Pons (tissue), 1 donor: ENCODE data around the gene OR6C76.
A peak's percentile ranks its signal among the peaks of the same experiment; 100 is the strongest.
"Not testable (repeated sequence)": the region's sequence is repeated elsewhere in the genome, so short reads cannot be mapped to it uniquely, and the experiment has no call there.

ENCODE experiments used
- DNase-seq: peaks from one replicate; pipeline ENCODE4 v3.0.0-alpha.2; 2016; ENCODE audit warnings: low spot score

The OR6C76 gene

GRCh38 chr12:55425954-55426353, at the start of gene OR6C76:
Gene OR6C76 (plus strand): TSS chr12:55426254. CDS start chr12:55426254, 0 bp downstream.
- no peak for DNase-seq

DNA sequence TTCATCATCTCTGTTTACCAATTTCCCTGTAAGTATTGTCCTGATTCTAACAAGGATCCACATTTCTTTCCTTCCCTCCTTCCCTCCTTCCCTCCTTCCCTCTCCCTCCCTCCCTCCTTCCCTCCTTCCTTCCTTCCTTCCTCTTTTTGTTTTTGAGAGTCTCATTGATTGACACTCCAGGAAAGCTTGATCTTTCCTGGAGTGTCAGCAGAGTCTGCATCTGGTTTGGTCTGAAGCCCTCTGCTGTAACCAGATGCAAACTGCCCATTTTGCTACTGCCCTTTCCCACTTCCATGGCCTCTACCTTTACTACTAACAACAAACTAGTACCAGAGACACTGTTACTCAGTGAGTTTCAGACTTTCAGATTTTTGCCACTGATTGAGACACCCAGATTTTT, 40.2 kb upstream of the OR6C76 start:
- no peak for DNase-seq

DNA sequence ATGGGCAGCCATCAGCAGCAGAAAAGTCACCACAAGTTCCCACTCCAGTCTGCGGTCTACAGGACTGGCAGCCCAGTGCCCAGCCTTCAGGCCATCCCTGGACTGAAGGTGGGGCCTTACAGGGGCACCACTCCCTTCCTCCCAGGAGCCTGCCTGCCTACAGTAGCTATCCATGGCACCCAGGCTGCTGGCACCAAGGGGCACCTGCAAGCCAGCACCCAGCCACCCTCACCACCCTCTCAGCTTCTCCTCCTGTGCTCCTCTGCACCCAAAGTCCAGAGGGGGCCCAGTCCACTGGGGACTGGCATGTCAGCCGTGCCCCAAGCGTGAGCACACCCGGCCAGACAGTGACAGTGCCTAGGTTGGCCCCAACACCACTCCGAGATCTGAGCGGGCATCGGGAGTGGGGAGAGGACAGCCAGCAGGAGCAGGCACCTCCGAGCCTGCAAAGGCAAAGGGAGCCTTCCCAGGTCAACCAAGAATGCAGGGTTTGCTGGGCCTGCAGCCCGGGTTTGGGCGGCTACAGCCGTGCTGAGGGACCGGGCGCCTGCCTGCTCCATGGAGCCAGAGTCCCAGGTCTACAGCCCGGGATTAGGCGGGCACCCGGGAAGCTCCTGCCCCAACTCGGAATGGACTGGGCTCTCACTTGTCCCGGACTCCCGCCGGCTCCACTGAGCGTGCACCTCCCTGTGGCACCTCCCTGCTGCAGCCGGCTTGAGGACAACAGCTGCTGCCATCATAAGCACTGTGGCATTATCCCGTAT, 33.8 kb upstream of the OR6C76 start:
- no peak for DNase-seq

DNA sequence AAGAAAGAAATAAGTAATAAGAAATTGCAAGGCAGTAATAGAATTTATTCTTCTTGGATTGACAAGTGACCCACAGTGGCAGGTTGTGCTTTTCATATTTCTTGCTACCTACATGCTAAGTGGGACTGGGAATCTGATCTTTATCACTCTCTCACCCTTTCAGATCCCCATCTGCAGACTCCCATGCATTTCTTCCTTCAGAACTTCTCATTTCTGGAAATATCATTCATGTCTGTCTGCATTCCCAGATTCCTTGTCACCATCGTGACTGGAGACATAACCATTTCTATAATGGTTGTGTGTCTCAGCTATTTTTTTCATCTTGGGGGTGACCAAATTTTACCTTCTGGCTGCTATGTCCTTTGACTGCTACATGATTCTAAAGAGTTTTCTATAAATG, 29.7 kb upstream of the OR6C76 start:
- no peak for DNase-seq

- no peak for DNase-seq
These were observed 25.8 kb upstream of the OR6C76 start, which contains the start of gene OR6C65 for GRCh38 chr12:55400229-55400628. Gene OR6C65 (plus strand): TSS chr12:55400529. CDS start chr12:55400529, 0 bp downstream.

- DNase-seq: no peak
These were observed 18.2 kb upstream of the OR6C76 start for GRCh38 chr12:55407866-55408265.

- DNase-seq: not testable (repeated sequence)
These were observed 16.9 kb upstream of the OR6C76 start for GRCh38 chr12:55409133-55409532.

DNA sequence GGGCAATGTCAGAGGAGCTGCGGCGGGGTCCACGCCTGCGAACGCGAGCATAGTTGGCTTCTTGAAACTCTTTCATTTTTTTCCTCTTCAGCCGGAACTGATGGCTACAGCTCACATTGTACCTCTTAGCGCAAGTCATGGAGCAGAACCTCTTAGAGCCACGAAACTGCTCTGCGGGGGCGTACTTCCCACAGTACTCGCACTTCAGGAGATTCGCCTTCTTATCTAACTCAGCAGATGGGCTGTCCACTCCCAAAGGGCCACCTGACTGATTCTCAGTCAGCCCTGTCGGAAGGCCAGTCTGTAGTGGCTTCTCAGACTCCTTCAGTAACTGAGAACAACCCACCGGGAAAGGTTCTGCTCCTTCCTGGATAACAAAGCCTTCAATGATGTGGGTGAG, 13.9 kb upstream of the OR6C76 start:
- DNase-seq: not testable (repeated sequence)

- not testable (repeated sequence) for DNase-seq
These were observed 12.3 kb upstream of the OR6C76 start for GRCh38 chr12:55413498-55414388.

DNA sequence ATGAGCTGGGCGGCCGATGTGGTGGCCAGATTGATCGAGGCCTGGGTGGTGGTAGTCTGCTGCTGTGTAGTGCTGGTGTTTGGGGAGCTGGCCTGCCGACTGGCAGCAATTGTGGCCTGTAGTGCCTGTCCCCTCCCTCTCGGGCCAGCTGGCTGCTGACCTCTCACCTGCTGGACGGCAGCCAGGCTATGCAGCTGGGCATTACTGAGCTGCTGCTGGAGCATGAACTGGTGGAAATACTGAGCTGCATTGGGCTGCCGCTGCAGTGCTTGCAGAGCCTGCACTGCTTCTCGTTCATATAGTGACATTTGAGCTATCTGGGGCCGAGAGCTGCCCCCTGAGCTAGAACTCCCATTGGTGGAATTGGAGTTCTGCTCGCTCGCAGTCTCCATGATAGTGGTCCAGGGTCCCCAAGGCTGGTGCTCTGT, 11.6 kb upstream of the OR6C76 start:
- DNase-seq: not testable (repeated sequence)

DNA sequence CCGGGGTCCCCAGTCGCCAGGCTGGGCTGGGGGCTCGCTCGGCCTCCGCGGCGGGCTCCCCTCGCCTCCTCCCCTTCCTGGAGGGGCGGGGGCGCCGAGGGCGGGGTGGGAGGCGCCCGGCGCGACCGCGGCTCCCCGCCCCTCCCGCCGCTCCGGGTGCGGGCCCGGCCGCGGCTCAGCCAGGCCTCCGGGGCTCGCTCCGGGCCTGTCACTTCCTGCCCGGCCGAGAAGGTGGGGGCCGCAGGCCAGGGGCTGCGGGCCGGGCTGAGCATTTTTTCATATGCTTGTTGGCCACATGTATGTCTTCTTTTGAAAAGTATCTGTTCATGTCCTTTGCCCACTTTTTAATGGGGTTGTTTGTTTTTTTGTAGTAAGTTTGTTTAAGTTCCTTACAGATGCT, 11.2 kb upstream of the OR6C76 start:
- DNase-seq: not testable (repeated sequence)

GRCh38 chr12:55416961-55417360, 9.1 kb upstream of the OR6C76 start:
- no peak for DNase-seq

DNA sequence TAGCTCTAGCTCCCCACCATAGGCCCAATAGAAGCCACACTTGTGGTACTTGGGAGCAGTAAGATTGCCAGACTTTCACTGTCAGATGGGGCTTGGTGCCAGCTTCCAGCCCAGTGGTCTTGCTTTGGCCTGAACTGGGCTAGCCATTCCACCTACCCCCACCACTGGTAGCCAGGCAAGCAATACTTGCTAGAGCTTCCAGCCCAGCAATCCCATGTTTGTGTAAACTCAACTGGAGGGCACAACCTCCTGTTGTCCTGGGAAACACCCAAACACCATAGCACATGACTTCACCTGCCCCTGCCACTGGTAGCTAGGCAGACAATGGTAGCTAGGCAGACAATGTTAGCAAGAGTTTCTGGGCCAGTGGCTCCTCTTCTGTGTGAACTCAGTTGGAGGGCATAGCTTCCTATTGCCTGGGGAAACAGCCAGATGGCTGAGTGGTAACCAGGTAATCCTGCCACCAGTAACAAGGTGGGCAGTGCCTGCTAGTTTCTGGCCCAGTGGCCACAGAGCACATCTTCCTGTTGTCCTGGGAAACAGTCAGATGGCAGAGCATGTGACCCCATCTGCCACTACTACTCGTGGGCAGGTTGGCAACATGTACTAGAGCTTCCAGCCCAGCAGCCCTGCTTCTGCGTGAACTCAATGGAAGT, 5.6 kb upstream of the OR6C76 start:
- DNase-seq: no peak

DNA sequence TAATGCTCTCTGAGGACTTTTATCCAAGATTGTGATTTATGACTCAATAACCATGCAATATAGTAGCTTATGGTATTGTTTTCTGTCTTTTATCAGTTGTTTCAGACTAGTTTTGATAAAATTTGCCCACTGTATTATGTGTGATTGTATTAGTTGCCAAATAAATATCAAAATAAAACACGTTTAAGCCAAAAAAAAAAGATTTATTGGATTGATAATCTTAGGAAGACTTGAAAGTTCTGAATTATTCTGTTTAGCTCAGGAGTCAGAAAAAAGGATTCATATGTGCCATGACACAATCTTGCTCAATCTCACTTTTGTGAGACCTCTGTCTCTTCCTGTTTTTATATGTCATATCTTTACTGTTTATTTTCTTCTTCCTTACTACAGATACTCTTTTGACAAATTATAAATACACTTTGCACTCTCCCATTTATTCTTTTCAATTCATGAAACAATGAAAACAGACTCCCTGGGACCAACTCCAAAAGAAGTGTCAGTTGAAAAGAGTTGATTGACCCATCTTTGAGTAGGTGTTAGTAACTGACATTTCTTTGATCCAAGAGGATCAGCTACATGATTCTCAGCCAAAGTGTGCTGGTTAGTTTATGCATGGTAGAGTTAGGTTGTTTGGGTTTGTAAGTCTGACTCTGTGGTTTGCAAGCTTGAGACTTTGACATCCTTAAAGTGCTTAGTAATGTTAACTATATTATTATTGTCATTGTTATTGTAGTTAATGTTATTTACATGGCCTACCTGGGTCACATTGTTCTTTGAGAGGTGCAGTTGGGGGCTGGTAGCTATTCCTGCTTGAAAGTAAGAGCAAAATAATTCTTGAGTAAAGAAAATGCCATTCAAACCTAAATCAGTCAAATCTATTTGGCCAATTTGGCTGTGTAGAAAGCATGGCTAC, 2.5 kb downstream of the OR6C76 start:
- DNase-seq: no peak

GRCh38 chr12:55441233-55441632, 15.2 kb downstream of the OR6C76 start:
- not testable (repeated sequence) for DNase-seq

DNA sequence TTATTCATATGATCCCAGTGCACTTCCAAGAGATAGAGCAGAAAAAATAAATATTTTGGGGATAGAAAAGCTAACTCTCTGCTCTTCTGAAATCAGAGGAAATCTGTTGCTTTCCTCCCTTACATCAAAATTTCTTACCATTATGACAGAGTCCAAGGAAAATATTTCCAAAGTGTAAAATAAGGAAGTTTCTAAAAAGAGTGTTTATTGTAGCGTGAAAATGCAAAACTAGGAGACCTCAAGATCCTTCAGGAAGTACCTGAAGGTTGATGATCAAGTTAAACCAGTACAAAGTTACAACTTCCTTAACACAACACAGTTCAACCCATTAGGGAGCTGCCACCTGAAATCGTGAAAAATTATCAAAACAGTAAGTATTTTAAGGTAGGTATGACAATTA, 17.7 kb downstream of the OR6C76 start, which contains the start of gene OR6C2:
TSS of gene OR6C2 (plus strand) at position 301 of the 400 bp plus-strand sequence. CDS start 8,138 bp downstream, outside the sequence.
- DNase-seq: no peak

- DNase-seq: no peak
These were observed 19.3 kb downstream of the OR6C76 start for GRCh38 chr12:55445357-55445756.

- peak; percentile 67 for DNase-seq
These were observed 20.3 kb downstream of the OR6C76 start for GRCh38 chr12:55446326-55446725.

DNA sequence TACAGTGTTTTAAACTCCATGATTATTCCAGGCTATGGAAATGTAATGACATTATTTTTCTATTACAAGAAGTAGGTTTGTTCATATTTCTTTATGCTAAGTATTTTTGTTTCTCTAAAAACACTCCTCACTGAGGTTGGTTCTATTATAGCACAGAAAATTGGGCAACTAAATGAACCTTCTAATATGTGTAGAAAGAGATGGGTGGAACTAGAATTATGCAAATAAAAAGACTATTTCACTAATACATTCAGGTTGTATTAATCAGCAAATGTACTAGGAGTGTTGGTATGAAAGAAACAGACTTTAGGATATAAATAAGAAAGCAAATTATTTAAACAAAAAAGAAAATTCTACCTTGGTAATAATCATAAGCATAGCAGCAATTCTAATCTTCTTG, 22.8 kb downstream of the OR6C76 start:
- no peak for DNase-seq

DNA sequence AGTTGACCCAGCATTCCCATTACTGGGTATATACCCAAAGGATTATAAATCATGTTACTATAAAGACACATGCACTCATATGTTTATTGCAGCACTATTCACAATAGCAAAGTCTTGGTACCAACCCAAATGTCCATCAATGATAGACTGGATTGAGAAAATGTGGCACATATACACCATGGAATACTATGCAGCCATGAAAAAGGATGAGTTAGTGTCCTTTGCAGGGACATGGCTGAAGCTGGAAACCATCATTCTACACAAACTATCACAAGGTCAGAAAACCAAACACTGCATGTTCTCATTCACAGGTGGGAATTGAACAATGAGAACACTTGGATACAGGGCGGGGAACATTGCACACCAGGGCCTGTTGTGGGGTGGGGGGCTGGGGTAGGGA, 38.9 kb downstream of the OR6C76 start:
- DNase-seq: not testable (repeated sequence)

DNA sequence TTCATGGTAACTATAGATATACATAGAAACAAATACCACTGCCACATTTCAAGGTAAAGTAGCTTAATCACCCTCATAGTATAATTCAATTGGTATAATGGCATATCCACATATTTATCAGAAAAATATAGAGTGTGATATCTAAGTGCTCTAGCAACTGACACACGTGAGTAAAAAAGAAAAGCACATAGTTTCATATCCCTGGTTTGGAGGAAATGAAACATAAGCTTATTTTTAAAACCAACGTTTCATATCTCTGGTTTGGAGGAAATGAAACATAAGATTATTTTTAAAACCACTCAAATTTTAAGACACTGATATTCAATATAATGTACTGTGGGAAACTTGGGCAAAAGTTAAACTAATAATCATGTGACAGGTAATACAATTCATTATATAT, 41.8 kb downstream of the OR6C76 start:
- DNase-seq: no peak
